GM19452 (cell line): ENCODE results near the gene KLF15.

Experiments
- ATAC-seq: cut with Tn5 transposase; IDR thresholded peaks from one replicate; pipeline ENCODE4 v1.9.1; 2021; ENCODE audit not compliant: unreplicated experiment

The KLF15 gene

DNA sequence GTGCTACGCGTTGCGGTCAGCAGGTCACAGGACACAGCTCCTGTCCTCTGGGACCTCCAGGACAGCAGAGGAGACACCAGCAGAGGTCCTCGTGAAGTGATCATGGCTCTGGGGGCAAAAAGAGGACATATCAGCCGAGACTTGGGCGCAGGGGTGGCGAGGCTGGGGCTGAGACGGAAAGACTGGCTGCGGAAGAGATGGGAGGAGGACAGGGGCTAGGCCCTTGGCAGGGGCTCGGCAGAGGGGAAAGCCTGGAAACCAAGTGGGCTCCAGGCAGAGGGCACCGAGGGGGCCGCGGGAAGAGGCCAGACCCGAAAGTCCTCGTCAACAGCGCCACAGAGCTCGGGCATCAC, 32.6 kb upstream of the KLF15 start:
- ATAC-seq = no peak

DNA sequence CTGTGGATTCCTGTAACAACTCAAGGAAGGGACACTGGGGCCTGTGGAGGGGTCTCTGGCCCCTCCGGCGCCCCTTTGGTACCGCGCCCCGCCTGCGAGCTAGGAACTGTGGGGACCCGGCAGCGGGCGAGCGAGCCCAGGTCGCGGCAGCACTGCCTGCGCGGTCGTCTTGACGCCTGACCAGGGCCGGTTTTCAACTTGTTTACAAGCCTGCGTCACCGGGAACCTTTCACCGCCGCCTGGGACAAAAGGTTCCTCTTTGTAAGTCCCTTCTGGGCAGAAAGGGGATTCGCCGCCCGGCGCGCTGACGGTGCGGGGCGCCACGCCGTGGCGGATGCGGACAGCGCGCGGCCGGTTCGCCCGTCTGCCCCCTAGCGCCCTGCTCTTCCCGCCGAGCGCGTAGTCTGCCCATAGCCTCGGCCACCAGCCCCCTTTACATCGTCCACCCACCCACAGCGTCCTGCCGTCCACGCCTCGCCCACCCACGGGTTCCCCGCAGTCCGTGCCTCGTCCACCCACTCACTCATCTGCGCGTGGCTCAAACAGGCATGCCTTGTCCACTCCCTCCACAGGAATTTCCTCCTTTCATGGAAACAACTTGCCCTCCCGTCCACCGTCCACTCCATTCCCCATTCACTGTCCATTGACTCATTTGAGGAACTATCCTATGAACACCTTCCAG, 32.0 kb upstream of the KLF15 start:
- ATAC-seq = peak; percentile 66

DNA sequence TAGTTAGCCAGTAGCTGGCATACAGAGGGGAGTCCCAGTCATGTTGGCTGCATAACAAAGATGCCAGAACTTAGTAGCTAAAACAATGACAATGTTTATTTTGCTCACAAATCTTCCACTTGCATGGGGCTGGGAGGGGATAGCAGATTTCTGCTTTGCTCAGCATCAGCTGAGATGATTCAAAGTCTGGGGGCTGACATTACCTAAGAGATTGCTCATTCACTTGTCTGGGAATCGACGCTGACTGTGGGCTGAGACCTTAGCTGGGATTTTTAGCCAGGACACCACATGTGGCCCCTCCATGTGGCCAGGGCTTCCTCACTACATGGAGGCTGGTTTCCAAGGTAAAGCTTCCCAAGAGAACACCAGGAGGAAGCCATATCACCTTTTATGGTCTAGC, 24.8 kb upstream of the KLF15 start:
- ATAC-seq = no peak

DNA sequence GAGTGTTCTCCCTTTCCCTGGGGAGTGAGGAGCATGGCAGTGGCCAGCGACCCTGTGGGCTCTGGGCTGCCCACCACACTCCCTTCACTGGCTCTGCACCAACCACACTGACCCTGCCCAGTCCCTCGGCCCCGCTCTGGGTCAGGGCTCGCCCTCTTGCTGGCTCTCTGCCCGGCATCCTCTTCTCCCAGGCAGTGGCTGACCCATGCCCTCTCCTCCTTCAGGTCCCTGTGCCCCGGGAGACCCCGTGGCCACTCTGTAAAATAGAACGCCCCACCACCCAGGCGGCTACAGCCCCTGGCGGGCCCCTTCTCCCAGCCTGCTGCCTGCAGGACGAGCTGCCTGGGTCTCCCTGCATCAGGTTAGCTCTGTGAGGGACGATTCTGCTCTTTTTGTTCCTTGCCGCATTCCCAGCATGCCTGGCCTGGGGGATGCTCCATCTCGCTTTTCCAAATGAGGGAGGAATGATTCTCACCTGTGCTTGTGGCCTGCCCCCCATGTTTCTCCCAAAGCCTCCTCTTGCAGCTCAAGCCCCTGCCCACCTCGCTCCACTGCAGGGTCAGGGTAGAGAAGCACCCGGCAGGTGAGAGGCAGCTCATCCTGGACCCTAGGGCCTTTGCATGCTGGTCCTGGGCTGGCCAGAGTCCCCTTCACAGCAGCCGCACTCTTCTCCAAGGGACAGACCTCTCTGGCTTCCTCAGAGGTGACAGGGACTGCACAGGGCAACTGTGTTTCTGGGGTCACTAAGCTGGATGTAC, 23.0 kb upstream of the KLF15 start:
- ATAC-seq = no peak

DNA sequence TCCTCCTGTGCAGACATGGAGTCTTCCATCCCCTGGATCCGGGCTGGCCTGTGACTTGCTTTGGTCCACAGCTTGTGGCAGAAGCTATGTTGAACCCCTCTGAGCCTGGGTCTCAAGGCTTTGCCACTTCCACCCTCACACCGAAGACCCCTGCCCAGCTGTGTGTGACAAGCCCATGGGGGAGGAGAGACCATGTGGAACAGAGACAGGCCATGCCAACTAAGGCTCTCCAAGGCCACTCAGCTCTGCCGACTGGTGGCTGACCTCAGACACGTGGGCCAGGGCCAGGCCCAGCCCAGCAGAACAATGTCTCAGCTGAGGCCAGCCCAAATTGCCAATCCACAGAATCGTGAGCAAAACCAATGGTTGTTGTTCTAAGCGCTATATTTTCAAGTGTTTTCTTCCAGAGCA, 21.1 kb upstream of the KLF15 start:
- no peak for ATAC-seq

DNA sequence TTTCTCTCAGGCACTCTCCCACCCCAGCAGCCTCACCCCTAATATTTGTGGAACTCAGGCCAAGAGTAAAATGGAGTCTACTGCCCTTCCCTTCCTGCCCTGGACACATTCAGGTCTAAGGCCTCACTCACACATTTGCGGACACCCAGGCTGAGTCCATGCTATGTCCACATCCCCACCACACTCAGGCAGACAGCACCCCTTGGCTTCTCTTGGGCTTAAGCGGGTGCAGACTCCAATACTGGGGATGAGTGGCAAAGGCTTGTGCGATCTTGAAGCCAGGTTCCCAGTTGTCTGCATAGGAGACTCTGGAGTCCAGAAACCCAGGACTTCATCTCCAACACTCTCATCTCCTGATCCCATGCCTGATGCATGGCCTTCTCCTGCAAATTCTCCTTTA, 20.0 kb upstream of the KLF15 start:
- no peak for ATAC-seq

DNA sequence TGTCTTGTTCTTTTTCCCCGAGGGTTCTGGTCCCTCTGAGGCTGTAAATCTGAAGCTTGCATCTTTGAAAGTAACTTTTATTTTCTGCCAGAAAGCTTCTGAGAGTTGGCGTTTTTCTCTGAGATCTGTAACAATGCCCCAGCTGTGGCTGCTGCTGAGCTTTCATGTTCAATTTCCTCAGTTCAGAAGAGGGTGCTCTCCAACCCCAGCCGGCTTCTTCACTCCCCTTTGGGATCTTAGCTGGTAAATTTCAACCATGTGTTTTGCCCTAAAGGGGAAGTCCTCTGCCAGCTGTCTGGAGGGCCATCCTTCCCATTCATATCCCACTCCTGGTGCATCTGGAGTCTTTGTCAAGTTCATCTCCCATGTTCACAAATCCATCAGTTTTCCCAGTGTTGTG, 19.2 kb upstream of the KLF15 start:
- no peak for ATAC-seq

DNA sequence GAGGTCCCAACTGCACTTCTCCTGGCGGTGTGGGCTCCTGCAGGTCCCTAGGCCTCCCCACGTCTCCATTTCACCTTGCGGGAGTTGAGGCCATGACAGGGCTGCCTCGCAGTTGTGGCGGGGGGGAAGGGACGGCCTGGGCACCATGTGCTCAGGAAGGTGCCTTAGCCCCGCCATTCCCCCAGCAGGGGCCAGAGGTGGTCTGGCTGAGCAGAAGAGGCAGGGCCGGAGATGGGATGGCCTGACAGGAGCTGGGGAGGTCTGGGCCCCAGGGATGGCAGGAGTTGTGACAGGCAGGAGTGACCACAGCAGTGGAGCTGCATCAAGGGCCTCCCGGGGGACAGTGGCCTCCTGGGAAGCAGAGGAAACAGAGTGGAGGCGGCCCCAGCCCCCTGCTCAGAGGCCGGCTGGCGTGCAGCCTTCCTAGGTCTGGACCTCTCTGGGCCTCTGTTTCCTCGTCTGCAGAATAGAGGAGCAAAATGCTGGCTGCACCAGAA, 18.7 kb upstream of the KLF15 start:
- ATAC-seq = no peak

DNA sequence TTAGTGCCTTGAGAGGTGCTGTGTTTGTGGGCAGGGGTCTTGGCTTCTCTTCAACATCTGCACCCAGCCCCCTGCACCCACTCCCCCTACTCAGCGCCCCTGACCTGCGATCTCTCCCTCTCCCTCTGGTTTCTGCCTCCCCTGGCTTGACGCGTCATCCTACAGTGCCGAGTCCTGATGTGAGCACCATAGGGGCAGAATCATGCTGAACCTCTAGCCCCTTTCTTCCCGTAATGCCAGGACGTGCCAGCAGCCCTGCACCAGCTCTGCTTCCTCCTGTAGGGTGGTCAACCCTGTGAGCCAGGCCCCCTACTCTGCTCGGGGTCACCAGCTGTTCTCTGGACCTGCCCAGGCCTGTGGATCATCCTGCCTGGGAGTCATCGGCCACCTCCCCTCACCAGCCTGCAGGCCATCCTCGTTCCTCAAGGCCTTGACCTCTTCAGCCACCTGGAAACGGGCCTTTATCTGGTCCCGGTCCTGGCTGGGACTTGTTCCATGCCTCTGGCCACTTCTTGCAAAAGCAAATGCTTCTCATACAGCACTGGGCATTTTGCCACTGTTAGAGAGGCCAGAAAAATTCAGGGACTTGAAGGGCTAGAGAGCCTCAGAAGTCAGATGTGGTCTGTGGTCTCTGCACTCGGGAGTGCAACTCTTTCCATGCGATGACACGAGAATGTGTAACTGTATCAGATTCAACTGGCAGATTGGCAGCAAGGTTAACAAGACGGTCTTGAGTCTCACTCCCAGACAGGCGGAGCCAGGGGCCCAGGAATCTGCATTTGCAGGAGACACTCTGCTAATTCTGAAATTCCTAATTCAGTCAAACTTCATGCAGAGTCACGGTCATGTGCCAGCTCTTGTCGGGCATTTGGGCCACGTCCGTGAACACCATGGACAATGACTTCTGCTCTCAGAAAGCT, 16.7 kb upstream of the KLF15 start:
- ATAC-seq = no peak

DNA sequence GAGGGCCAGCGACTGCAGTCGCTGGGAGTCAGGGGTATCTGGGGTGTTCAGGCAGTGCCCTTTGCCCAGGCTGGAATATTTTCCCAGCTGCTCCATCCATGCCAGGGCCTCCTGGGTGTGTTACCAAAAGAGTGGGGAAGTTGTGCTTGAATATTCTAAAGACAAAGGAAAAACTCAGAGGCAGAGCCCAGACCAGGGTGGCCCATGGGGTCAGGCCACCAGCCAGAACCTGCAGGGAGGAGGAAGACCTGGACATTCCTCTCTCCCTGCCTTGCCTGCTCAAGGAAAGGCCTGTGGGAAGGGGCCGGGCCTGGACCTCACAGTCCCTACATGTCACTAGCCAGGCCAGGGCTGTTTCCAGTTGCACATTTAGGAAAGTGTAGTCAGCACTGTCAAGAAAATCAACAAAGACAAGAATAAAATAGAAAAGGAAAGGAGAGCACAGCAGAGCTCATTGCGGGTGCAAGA, 16.0 kb upstream of the KLF15 start:
- ATAC-seq = no peak

DNA sequence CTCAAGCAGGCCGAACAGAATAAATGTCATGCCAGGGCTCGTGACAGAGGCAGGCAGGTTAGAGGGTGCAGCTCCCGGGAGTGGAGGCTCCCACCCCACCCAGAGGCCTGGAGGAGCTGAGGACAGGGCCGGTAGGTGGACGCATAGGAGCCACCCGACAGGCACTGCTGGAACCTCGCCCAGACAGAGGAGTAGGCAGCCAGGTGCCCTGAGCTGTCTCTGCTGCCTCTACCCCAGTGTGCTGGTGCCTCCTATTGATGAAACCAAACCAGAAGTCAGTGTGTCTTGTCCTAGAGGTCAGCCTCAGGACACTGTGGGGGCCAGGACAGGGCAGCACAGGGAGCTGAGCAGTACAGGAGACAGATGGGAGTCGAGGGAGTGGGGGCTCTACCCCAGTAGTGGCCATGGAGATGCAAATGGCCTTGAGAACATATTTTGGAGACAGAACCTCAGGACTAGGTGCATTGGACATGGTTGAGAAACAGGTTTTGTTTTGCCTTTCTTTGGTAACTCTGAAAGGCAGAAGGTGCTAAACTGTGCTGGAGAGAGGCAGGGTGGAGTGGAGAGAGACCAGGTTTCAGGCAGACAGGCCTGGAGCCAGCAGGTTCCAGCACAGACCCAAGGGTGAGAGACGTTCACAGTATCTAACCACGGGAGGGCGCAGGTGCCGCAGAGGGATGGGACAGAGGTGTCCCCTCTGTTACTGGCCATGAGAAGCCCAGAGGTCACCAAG, 15.4 kb upstream of the KLF15 start:
- ATAC-seq = no peak

DNA sequence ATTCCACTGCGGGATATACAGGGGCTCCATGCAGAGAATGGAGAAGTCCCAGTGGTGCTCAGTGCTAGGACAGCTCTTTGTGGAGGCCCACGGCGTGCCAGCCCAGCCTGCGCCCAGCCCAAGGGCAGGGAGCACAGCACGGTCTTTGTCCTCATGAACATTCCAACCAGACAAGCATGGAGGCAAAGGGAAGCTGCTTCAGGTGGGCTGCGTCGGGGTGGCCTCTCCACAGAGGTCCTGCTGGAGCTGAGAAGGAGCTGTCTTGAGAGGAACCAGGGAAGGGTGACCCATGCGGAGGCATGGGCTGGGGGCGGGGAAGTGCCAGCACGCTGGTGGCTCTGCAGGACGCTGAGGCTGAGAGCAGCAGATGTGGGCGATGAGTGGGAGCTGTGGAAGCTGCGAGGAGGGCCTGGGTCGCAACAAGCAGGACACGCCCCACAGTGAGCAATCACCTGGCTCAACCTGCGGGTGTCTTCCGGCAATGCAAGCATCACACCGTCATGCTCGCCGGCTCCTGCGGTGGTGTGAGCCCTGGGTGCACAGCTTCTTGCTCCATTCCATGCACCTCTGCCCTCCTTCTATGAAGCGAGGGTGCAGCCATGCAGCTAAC, 14.0 kb upstream of the KLF15 start:
- no peak for ATAC-seq

DNA sequence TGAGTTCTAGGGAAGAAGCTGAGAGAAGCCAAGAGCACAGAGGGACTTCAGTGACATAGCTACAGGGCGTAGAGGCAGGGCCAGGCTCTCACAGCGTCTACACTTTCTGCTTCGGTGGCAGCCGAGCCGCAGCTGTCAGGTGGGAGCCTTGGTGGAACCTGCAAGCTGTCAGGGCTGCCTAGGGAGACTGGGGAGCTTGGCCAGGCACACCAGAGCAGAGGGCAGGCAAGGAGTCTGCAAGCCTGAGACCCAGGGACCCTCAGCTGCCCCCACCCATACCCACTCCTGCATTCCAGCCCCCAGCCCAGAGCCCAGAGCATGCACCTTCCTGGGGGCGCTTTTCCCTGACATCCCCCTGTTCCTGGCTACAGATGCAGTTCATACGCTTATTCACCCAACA, 13.4 kb upstream of the KLF15 start:
- ATAC-seq = no peak

DNA sequence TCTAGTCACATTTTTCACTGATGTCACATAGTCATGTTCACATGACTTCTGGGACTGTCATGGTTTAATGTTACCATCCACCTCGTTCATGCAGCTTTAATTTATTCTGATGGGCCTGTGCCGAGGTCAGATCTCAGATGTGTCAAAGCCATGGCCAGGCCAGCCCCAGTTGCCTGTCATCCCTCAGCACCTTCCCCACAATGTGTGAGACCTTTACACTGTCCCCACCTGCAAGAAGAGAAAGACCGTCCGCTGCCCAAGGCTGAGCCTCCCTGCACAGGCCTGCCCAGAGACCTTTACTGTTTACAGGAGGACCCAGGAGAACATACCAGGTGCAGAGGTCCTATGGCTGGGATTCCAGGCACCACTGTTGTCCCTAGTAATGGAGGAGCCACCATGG, 12.8 kb upstream of the KLF15 start:
- ATAC-seq = no peak

DNA sequence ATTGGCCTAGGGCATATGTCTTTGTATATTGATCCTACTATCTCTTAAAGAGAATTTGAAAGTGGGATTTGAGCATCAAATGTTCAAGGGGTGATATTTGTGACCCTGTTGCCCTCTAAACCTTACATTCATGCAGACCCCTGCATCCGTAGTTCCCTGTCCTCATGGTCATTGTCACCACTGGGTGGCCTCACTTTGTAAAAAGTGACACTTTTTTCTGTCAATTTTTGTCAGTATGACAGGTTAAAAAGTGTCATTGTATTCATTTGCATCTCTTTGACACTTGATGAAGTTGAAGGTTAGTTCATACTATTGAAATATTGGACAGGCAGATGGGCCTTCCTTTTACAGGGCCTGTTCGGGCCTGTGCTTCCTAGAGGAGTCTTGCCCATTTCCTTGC, 12.3 kb upstream of the KLF15 start:
- no peak for ATAC-seq

DNA sequence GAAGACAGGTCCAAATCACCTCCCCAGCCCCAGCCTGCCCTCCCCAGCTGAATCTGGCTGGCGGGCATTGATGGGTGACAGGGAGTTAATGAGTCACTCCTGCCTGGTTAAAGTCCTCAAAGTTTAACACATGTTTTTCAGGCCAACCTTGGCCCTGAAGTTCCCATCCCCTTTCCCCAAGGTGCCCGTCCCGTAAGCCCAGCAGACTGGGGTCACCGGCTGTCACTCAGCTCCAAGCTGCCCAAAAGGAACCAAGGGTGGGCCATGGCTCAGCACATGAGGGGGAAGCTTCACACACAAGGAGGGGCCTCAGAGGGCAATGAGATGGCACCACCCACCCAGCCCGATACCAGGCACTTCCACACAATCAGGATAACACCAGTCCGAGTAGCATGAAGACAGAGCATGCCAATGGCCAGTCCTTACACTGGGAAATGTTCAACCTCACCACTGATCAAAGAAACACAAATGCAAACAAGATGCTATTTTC, 10.2 kb upstream of the KLF15 start:
- ATAC-seq = no peak

DNA sequence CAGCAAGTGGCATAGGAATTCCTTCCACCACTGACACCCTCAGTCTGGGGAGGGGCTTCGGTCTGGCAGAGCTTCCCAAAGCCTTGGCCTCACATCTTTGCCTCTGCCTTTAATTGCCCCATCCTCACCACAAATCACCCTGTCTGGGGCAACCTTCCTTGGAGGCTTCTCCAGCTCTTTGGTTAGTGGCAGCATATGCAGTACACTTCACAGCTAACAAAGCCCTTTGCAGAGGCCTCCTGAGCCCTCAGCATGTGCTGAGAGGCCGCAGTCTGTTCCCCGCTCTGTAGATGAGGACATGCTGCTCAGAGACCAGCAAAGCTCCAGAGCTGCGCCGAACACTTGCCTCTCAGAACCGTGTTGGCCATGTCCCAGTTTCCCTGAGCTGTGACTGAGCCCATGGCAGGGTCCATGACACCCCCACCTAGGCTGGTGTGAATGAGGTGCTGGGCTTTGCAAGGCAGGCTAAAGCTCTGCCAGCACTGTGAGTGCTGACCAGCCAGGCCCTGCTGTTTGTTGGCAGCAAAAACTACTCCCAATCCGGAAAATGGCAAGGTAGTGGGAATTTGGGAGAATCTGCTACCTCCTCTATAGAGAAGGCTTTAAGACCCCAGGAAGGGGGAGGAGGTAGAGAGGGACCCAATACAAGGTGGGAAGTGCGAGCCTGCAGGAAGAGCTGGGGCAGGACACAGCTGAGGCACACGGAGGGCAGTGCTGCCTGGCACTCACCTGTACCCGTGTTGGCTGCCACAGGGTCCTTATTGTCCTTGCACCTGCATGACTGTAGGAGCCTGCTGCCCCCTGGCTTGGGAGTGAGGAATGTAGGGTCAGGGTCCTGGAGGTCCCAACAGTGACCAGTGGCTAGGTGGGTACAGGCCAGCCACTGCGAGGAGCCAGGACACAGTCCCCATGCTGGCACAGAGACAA, 8.4 kb upstream of the KLF15 start:
- no peak for ATAC-seq

DNA sequence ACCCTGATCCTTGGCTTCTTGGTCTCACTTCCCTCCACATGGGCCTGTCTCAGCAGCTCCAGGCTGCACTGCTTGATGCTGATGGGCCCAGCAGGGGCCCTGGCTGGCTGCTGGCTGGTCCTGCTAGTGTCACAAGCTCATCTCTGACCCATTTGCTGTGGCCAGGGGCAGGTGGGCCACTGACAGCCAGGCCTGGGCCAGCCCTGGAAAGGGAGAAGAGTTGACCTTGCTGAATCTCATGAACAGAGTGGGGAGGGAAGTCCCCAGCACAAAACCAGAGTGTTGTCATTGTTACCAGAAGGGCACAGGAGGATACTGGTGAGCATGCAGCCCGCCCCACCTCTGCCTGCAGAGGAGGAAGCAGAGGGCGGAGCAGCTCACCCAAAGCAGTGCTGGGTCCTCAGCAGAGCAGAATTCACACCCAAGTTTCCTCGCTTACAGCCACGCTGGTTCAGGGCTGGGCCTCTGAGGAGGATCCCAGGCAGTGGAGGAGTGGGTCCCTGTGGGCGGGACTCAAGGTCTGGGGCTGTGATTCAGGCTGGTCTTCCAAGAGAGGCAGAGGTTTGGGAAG, 7.6 kb upstream of the KLF15 start:
- no peak for ATAC-seq

DNA sequence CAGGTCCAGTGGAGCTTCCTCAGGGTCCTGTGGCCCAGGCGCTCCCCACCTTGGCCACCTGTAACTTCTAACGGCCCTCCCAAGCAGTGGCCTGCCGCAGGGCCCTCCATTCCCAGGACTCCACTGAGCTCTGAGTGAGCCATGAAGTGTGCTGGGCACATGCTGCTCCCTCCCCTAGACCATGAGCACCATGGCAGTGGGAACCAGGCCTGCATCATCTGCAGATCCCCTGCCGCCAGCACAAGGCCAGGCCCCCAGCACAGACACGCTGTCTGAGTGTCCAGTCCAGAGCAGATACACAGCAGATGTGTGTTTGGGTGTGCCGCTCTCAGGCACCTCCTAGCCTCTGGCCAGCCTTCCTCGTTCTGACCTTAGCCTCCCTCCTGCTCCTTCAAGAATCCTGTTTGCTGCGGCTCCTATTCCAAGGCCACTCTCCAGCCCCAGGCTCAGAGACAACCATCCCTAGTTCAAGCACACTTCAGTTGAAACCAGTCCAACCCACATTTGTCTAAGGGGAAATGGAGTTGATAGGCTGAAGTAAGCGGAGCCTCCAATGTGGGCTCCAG, 7.0 kb upstream of the KLF15 start:
- ATAC-seq = no peak
